Progenitor cell of endocrine pancreas (in vitro differentiated cells): ENCODE data around the gene RGS3. TPM values are rescaled to one million over a fixed set of nuclear protein-coding genes. Genes with fewer than 3 reads are reported as not detected.

Experiments used
- DNase-seq: peaks from one replicate; pipeline ENCODE4 v3.0.0; 2021; ENCODE audit warnings: low spot score; ENCODE audit not compliant: unreplicated experiment
- H3K27ac Mint-ChIP-seq: 2 replicates; pipeline ENCODE4 v1.8.0; 2021; ENCODE audit warnings: mild to moderate bottlenecking, moderate library complexity, mixed read lengths
- H3K27me3 Mint-ChIP-seq: 2 replicates; pipeline ENCODE4 v1.8.0; 2021; ENCODE audit warnings: mixed read lengths
- H3K36me3 Mint-ChIP-seq: 2 replicates; pipeline ENCODE4 v1.8.0; 2022; ENCODE audit warnings: mixed read lengths; ENCODE audit not compliant: insufficient read depth
- H3K4me1 Mint-ChIP-seq: 2 replicates; pipeline ENCODE4 v1.8.0; 2021; ENCODE audit warnings: low read depth, mixed read lengths
- H3K4me3 Mint-ChIP-seq: 2 replicates; pipeline ENCODE4 v1.8.0; 2021; ENCODE audit warnings: low read depth, mild to moderate bottlenecking, moderate library complexity, mixed read lengths
- H3K9me3 Mint-ChIP-seq: 2 replicates; pipeline ENCODE4 v1.8.0; 2021; ENCODE audit warnings: low read depth, mixed read lengths
- CTCF ChIP-seq: fragments of 200-600 bp; sonication (generic); IDR thresholded peaks from one replicate; pipeline ENCODE4 v1.5.0; 2021; ENCODE audit warnings: antibody characterized with exemption, mild to moderate bottlenecking; ENCODE audit not compliant: unreplicated experiment
- total RNA-seq: library from RNA; stranded (reverse); gene quantifications from 2 replicates; pipeline ENCODE4 v1.2.1, GENCODE V29; 2021

The RGS3 gene
- total RNA-seq, 1 donor from 2014 or later: 39.3 TPM

GRCh38 chr9:113472199-113472598, 8.7 kb downstream of the RGS3 start:
- no peaks in the 10 kb centered on the region for H3K27me3 Mint-ChIP-seq
- H3K9me3 Mint-ChIP-seq: no peaks in the 10 kb centered on the region
- no peak overlapping the region for H3K27ac Mint-ChIP-seq
- H3K36me3 Mint-ChIP-seq: peaks cover 5% of the 10 kb centered on the region
- H3K4me1 Mint-ChIP-seq: peaks cover 11% of the 10 kb centered on the region
- no peak overlapping the region for H3K4me3 Mint-ChIP-seq
- DNase-seq: no peak
- TF ChIP-seq CTCF: no peak

GRCh38 chr9:113474360-113475028, 11.0 kb downstream of the RGS3 start:
- no peaks in the 10 kb centered on the region for H3K27me3 Mint-ChIP-seq
- no peak overlapping the region for H3K27ac Mint-ChIP-seq
- no peak overlapping the region for H3K4me3 Mint-ChIP-seq
- no peaks in the 10 kb centered on the region for H3K9me3 Mint-ChIP-seq
- peaks cover 3% of the 10 kb centered on the region for H3K36me3 Mint-ChIP-seq
- no peak for DNase-seq
- no peak for TF ChIP-seq CTCF
- H3K4me1 Mint-ChIP-seq: peaks cover 2% of the 10 kb centered on the region

- H3K36me3 Mint-ChIP-seq: peaks cover 3% of the 10 kb centered on the region
- H3K9me3 Mint-ChIP-seq: no peaks in the 10 kb centered on the region
- H3K4me3 Mint-ChIP-seq: no peak overlapping the region
- DNase-seq: no peak
- no peak for TF ChIP-seq CTCF
- H3K27ac Mint-ChIP-seq: no peak overlapping the region
- peaks cover 2% of the 10 kb centered on the region for H3K4me1 Mint-ChIP-seq
- H3K27me3 Mint-ChIP-seq: no peaks in the 10 kb centered on the region
Measured at GRCh38 chr9:113475031-113475430, 11.5 kb downstream of the RGS3 start.

- H3K27me3 Mint-ChIP-seq: no peaks in the 10 kb centered on the region
- TF ChIP-seq CTCF: no peak
- no peaks in the 10 kb centered on the region for H3K9me3 Mint-ChIP-seq
- H3K27ac Mint-ChIP-seq: no peak overlapping the region
- DNase-seq: no peak
- no peak overlapping the region for H3K4me3 Mint-ChIP-seq
- no peaks in the 10 kb centered on the region for H3K4me1 Mint-ChIP-seq
- peaks cover 3% of the 10 kb centered on the region for H3K36me3 Mint-ChIP-seq
Measured at GRCh38 chr9:113475992-113476391, 12.5 kb downstream of the RGS3 start.

GRCh38 chr9:113476511-113476916, 13.0 kb downstream of the RGS3 start:
- Mint-ChIP-seq H3K27me3 (no peaks in the 10 kb centered on the region), H3K9me3 (no peaks in the 10 kb centered on the region), H3K4me3 (no peak overlapping the region), H3K4me1 (no peaks in the 10 kb centered on the region), H3K36me3 (peaks cover 3% of the 10 kb centered on the region), H3K27ac (no peak overlapping the region)
- DNase-seq: no peak
- no peak for TF ChIP-seq CTCF
